ENCODE measurements around the gene AREL1. TPM values are rescaled to one million over a fixed set of nuclear protein-coding genes. Genes with fewer than 3 reads are reported as not detected.
A peak's percentile ranks its signal among the peaks of the same experiment; 100 is the strongest.

Gene AREL1
- total RNA-seq, 1 experiment from 2014 or later, result 11.6 TPM

DNA sequence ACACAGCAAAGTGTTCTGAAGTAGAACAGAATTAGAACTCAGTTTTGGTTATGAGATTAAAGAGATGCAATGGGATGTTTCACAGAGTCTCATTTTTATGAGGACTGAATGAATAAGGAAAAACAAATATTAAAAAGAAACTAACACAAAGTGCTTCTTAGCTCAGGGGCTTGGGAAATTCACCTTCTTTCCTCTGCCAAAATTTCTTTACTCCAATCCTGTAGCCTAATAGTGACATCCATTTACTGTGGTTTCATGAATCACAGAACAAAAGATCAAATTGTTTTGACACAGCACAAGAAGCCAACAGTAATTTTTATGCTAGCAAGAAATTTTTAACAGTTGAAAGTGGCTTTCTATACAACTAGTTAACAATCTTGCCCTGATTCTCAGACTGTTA, 37.7 kb downstream of the AREL1 start:
- Histone ChIP-seq H3K36me3 (peaks cover 9% of the 10 kb centered on the region), H3K27me3 (no peaks in the 10 kb centered on the region), H3K9me3 (no peaks in the 10 kb centered on the region), H3K4me3 (no peak overlapping the region)
- DNase-seq, result no peak

DNA sequence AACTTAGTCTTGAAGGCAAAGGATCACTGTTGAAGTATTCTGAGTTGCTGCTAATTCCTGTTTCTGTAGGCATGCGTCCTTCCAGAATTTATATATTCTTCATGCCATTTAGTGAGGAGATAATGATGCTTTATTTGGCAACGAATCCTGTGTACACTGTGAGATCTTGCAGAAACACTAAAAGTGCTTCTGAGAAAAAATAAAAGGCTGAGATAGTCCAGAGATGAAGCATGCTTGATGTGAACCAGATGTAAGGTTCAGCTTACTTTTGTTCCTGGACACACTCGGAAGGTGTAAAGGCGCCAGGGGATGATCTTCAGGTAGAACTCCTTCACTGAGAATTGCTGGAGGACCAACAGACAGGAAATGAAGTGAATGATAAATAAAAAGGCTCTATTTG, 39.1 kb downstream of the AREL1 start:
- no peaks in the 10 kb centered on the region for H3K27me3 ChIP-seq
- DNase-seq, result no peak
- no peak overlapping the region for H3K4me3 ChIP-seq
- H3K36me3 ChIP-seq, result peaks cover 15% of the 10 kb centered on the region
- no peaks in the 10 kb centered on the region for H3K9me3 ChIP-seq

DNA sequence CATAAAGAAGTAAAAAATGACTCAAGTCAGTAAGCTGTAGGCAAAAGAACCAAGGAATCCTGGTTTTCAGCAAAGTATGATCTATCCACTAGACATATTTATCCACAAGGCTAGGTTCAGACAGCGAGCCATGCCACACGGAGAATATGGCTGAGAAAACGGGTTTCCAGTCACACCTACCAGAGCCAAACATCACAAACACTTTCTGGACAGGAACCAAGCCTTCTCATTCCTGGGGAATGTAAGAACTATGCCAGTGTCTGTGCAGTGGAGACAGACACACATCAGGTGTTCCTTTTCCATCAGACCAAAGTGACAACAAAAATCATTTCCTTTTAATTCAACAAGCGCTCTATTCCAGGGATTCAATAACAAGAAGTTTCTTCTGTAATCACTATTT, 41.1 kb downstream of the AREL1 start:
- Histone ChIP-seq H3K4me3 (no peak overlapping the region), H3K27me3 (no peaks in the 10 kb centered on the region), H3K9me3 (no peaks in the 10 kb centered on the region), H3K36me3 (peaks cover 25% of the 10 kb centered on the region)
- DNase-seq, result peak; percentile 59

DNA sequence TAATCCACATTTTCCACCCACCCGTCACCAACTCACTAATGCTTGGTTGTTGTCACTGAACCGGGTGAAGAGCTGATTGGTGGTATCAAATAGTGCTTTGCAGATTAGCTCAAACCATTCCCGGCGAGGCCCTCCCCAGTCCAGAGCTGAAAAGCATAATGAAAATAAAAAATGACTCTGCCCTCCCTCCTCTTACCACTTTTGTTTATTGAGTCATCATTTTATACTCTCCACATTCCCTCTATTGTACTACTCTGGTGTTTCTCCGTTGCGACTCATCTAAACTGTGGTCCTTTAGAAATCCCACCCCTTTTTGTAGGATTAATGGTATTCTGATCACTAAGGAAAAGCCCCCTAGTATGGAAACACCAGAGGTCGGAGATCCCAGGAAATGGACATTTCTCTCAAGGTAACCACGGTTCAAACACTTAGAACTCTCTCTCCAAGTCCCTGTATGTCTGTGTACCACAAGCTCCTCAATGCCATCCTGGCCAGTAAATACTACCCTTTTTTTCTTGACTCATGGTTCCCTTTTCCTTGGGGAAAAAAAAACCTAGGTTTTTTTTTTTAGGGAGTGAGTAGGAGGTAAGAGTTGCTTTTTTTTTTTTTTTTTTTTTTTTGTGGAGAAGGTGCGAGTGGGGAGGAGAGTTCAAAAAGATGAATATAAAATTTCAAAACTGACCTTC, 42.0 kb downstream of the AREL1 start:
- Histone ChIP-seq H3K4me3 (no peak overlapping the region), H3K36me3 (peaks cover 25% of the 10 kb centered on the region)
- DNase-seq, result peak; percentile 17

DNA sequence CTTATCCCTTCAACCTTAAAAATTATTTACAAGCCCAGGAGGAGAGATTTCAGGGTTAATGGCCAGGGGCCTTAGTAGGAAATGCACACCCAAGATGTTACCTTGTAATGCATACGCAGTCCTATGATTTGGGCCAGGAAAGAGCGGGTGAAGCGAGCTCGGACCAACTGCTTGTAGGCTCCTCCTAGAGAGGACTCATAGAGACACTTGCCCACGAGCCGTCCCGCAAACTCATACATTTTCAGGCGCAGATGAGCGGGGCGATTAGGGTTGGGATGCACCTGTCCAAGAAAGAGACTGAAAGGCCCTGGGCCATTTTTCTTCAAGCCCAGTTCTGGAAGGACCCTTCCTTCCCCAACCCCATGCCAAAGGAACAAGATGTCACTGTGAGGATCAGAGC, 43.0 kb downstream of the AREL1 start:
- Histone ChIP-seq H3K4me3 (no peak overlapping the region), H3K9me3 (no peaks in the 10 kb centered on the region), H3K27me3 (no peaks in the 10 kb centered on the region), H3K36me3 (peaks cover 26% of the 10 kb centered on the region)
- no peak for DNase-seq

More for the DNA sequence above, 42.0 kb downstream of the AREL1 start:
- Histone ChIP-seq H3K9me3 (no peaks in the 10 kb centered on the region), H3K27me3 (no peaks in the 10 kb centered on the region)

DNA sequence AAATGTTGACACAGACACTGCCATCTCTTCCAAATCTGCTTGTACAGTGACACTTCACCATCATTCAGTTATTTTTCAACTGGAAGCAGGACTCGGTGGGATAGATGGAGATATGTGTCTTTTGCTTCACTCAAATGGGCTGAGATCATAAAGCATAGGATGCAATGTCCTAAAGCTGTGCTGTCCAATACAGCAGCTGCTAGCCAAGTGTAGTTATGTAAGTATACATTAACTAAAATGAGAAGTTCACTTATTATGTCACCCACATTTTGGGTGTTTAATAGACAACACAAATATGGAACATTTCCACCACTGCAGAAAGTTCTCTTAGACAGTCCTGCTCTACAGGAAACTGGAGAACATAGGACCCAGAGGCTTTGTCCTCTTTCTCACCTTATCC, 43.6 kb downstream of the AREL1 start:
- DNase-seq, result no peak
- Histone ChIP-seq H3K4me3 (no peak overlapping the region), H3K27me3 (no peaks in the 10 kb centered on the region), H3K36me3 (peaks cover 26% of the 10 kb centered on the region), H3K9me3 (no peaks in the 10 kb centered on the region)

DNA sequence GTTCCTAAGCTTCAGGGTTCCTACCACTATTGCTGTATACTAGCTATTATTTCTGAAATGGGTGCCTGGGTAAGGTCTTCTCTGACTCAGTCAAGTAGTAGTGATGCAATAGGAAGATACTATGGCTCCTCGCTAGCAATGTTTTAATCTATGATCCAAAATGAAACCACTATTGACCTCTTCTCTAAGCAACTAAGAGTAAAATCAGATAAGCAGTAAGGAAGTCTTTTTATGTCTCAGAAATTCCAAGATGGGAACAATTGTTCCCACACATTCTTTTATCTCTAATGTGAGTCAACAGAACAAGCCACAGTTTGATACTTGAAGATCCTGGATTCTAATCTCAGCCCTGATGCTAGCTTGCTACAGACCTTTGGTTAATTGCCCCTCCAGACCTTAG, 45.1 kb downstream of the AREL1 start:
- no peaks in the 10 kb centered on the region for H3K9me3 ChIP-seq
- H3K4me3 ChIP-seq, result no peak overlapping the region
- DNase-seq, result no peak
- H3K36me3 ChIP-seq, result peaks cover 26% of the 10 kb centered on the region
- no peaks in the 10 kb centered on the region for H3K27me3 ChIP-seq

DNA sequence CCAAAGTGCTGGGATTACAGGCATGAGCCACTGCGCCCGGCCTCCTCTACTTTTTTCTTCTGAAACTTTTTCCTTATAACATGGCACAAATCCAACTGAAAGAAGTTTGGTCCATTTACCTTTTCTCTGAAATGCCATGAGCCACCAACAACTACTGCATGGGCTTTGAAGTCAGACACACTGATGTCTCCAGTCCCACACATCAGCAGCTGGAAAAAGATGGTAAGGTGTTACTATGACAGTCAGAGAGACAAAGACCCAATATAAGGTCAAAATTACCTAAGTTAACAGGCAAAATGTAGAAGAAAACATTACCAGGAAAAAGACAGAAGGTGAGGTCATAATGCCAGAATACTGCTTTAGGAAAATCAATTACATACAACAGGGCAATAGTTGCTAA, 48.2 kb downstream of the AREL1 start:
- Histone ChIP-seq H3K4me3 (no peak overlapping the region), H3K9me3 (no peaks in the 10 kb centered on the region), H3K36me3 (peaks cover 20% of the 10 kb centered on the region), H3K27me3 (no peaks in the 10 kb centered on the region)
- no peak for DNase-seq

DNA sequence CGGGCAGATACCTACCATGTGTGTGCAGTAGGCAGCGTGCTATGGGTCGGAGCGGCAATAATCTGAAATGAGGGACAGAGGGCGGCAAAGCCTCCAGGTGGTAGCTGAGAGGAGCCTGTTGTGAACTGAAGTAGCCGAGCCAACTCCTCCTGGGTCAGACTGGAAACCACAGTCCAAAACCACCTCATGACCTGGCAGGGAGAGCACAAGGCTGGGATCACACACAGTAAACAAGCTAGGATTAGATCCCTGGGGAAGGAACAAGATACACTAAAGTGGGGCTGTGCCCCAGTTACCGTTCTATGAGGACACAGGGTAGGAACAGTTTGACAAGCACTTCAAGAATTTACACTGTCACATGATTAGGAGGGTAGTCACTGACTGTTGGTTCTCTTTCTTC, 49.0 kb downstream of the AREL1 start:
- DNase-seq, result peak; percentile 26
- H3K36me3 ChIP-seq, result peaks cover 19% of the 10 kb centered on the region

DNA sequence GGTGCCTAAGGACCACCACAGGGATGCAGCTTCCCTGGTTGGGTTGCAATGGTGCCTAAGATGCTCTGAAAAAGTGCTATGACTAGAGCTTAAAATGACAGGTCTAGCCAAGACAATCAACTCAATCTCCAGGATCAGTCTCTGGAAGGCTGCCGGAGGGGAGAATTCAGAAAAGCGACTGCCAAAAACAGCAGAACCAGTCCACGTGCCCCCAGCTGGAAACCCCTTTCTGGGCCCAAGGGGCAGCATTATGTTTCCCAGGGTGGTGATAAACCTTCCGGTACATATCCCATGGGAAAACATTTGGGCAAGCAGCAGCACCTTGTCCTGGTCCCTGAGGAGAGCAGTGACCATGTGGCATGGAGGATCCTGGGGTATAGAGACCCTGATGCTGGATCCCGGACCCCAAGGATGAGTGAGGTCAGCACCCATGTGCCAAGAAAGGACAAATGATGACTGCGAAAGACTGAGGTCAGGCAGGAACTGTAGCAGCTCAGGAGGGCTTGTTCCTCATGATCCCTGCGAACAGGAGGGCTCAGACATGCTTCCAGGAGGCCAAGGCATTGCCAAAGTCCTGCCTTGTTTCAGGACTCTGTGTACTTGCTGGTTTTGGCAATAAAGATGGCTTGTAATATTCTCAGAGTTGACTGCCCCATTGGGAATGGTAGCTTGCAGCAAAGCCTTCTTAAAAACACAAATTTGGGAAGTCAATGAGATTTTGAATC, 51.0 kb downstream of the AREL1 start:
- H3K36me3 ChIP-seq, result peaks cover 19% of the 10 kb centered on the region
- H3K9me3 ChIP-seq, result no peaks in the 10 kb centered on the region; the same call in 1 of the 2 replicates
- no peaks in the 10 kb centered on the region for H3K27me3 ChIP-seq
- no peak overlapping the region for H3K4me3 ChIP-seq
- no peak for DNase-seq

More for the DNA sequence above, 49.0 kb downstream of the AREL1 start:
- H3K27me3 ChIP-seq, result no peaks in the 10 kb centered on the region
- no peaks in the 10 kb centered on the region for H3K9me3 ChIP-seq
- no peak overlapping the region for H3K4me3 ChIP-seq

DNA sequence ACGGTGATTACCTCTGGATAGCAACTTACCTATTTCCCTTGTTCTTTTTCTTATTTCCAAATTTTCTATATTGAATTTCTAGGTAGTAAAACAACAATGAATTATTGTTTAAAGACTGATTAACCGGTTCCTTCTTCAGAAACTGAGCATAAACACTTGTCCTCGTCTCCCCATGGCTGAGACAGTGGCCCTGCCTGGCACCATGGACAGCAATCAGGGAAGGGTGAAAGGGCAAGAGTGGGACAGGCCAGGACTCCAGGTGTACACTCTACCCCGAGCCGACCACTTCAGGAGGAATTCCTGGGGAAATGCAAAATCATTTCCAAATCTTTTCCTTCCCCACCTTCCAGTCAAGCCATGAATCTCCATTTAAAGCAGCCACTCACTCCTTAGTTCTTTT, 52.0 kb downstream of the AREL1 start:
- no peaks in the 10 kb centered on the region for H3K27me3 ChIP-seq
- no peak for DNase-seq
- H3K4me3 ChIP-seq, result no peak overlapping the region
- H3K9me3 ChIP-seq, result no peaks in the 10 kb centered on the region; the same call in 1 of the 2 replicates
- H3K36me3 ChIP-seq, result peaks cover 19% of the 10 kb centered on the region

DNA sequence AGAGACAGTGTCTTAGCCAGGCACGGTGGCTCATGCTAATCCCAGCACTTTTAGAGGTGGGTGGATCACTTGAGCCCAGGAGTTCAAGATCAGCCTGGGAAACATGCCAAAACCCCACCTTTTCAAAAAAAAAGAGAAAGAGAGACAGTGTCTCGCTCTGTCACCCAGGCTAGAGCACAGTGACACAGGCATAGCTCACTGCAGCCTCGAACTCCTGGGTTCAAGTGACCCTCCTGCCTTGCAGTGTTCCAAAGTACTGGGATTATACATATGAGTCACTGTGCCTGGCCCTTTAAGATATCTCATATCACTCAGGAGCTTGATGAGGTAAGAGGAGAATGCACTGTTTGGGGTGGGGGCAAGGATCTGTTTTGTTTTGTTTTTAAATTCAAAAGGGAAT, 52.7 kb downstream of the AREL1 start:
- no peaks in the 10 kb centered on the region for H3K27me3 ChIP-seq
- no peaks in the 10 kb centered on the region; the same call in 1 of the 2 replicates for H3K9me3 ChIP-seq
- DNase-seq, result no peak
- peaks cover 12% of the 10 kb centered on the region for H3K36me3 ChIP-seq
- no peak overlapping the region for H3K4me3 ChIP-seq

DNA sequence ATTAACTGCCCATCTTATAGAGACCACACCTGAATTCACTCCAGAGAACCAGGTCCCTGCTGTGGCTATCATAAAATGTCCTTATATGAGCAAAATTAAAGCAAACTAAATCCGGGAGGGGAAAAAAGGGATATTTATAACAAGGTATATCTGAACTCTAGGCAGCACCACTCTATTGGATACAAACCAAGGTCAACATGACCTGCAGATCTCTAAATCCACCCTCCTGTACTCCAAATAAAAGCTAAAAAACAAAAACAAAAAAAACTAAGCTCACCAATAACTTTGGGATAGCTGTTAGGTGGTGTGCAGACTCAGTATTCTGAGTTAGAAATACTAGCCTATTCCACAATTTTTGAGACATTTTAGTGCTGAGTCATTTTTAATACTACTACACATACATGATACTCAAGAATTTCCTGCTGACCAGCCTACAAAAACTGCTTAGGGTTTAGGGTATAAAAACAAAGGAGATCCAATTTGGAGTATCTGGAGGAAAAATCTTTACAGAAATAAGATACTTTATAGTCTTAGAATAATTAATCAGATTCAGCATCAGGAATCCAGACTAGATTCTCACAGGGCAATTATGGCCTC, 54.2 kb downstream of the AREL1 start:
- Histone ChIP-seq H3K9me3 (no peaks in the 10 kb centered on the region; the same call in 1 of the 2 replicates), H3K36me3 (peaks cover 10% of the 10 kb centered on the region), H3K27me3 (no peaks in the 10 kb centered on the region), H3K4me3 (no peak overlapping the region)
- DNase-seq, result no peak

DNA sequence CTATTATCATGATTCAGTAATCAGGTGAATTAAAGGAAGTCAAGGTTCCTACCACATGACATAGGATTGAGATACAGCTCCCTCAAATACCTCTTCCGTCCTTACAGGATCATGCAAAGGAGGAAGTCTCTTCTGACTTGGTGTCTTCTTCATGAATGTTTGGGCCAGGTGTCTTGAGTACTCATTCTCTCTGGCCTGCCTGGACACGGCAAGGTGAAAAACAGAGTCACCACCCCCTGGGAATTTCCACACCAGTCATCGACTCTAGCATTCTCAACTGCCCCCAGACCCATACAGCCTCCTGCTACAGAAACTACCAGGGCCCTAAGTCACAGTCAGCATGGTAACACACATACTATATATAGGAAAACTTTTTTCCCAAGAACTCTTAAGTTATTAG, 55.9 kb downstream of the AREL1 start:
- DNase-seq, result no peak
- Histone ChIP-seq H3K9me3 (no peaks in the 10 kb centered on the region; the same call in 1 of the 2 replicates), H3K4me3 (no peak overlapping the region), H3K27me3 (no peaks in the 10 kb centered on the region), H3K36me3 (peaks cover 10% of the 10 kb centered on the region)

DNA sequence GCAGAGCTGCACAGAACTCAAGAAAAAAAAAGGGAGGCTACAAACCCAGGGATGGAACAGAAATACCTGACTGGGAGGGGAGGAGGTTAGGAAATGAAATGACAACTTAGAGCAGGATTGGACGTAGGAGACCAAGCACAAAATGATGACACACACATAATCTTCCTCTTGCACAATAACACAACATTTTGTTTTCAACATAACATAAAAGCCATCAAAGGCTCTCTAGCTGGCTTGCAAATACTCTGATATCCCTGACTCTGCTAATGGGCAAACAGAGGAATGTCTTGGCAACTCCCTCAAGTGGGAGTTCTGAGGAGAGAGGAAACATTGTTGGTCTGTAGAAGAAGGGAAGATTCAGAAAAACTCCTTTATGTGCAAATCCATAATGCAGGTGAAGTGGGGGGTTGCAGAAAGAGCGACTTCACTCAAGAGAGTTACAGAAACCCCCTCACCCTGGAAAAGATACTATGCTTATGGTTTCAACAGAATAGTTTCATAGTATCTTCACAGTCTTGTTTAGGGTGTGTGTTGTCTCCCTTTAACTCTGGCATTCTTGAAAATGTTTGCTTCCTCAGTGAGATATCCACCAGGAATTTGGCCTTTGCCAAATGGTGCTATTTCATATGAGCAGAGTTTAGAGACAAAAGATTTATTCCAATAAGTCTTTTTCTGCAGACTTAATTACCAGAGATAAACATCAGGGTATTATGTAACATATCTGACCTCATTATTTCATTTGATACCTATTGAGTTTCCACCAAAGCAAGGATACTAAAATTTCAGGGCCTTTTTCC, 57.1 kb downstream of the AREL1 start:
- H3K9me3 ChIP-seq, result no peaks in the 10 kb centered on the region; the same call in 1 of the 2 replicates
- no peaks in the 10 kb centered on the region for H3K27me3 ChIP-seq
- no peak for DNase-seq
- peaks cover 10% of the 10 kb centered on the region for H3K36me3 ChIP-seq
- no peak overlapping the region for H3K4me3 ChIP-seq

DNA sequence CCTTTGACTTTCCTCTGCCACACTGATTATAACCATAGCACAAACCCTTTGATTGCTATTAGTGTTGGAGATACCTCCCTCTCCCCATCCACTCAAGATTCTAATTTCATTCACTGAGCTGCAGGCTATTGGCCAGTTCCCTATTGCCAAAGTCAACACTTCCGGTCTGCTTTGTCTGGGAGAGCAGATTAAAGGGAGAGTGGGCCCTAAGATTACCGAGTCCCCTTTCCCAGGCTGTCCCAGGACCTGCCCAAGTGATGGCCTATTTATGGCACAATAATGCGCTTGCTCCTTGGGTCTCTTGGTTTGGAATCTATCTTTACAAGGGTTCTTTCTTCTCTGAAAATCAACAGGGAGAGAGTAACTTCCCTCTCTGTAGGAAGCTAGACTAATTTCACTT, 57.9 kb downstream of the AREL1 start:
- no peak for DNase-seq
- peaks cover 10% of the 10 kb centered on the region for H3K36me3 ChIP-seq
- no peaks in the 10 kb centered on the region; the same call in 1 of the 2 replicates for H3K9me3 ChIP-seq
- H3K4me3 ChIP-seq, result no peak overlapping the region
- no peaks in the 10 kb centered on the region for H3K27me3 ChIP-seq
